Skeletal muscle satellite cell (primary cell): ENCODE measurements around the gene OCEL1.

Source experiments
- H3K27me3 ChIP-seq: 2 replicates; pipeline ENCODE4 v1.7.0; 2013; ENCODE audit warnings: low read length; ENCODE audit not compliant: control insufficient read depth, insufficient read depth
- H3K36me3 ChIP-seq: 2 replicates; pipeline ENCODE4 v1.7.0; 2013; ENCODE audit warnings: mild to moderate bottlenecking, control low read depth, low read length; ENCODE audit not compliant: insufficient read depth
- H3K4me1 ChIP-seq: 2 replicates; pipeline ENCODE4 v1.7.0; 2013; ENCODE audit warnings: low read length; ENCODE audit not compliant: control insufficient read depth, insufficient read depth
- H3K4me2 ChIP-seq: 2 replicates; pipeline ENCODE4 v1.7.0; 2013; ENCODE audit warnings: mild to moderate bottlenecking, low read length
- H3K4me3 ChIP-seq: 2 replicates; pipeline ENCODE4 v1.7.0; 2013; ENCODE audit warnings: low read length
- H3K9ac ChIP-seq: 2 replicates; pipeline ENCODE4 v1.7.0; 2013; ENCODE audit warnings: mild to moderate bottlenecking, low read depth, low read length, moderate library complexity
- H3K9me3 ChIP-seq: replicated peaks from 2 replicates; pipeline ENCODE4 v1.7.0; 2013; ENCODE audit warnings: mild to moderate bottlenecking, control low read depth, low read length

The OCEL1 gene

GRCh38 chr19:17235300-17235970 lies 9.4 kb downstream of the OCEL1 start:
- Histone ChIP-seq H3K4me1 (peaks cover 20% of the 10 kb centered on the region), H3K4me2 (peak overlapping the region; percentile 93), H3K4me3 (peak overlapping the region; percentile 77), H3K9me3 (no peaks in the 10 kb centered on the region), H3K9ac (peak overlapping the region; percentile 72), H3K27me3 (no peaks in the 10 kb centered on the region), H3K36me3 (peaks cover 45% of the 10 kb centered on the region)

GRCh38 chr19:17235971-17236777 lies 10.1 kb downstream of the OCEL1 start:
- peaks cover 40% of the 10 kb centered on the region for H3K36me3 ChIP-seq
- no peaks in the 10 kb centered on the region for H3K27me3 ChIP-seq
- peak overlapping the region; percentile 77 for H3K4me3 ChIP-seq
- H3K4me2 ChIP-seq, result peak overlapping the region; percentile 93
- H3K9me3 ChIP-seq, result no peaks in the 10 kb centered on the region
- peak overlapping the region; percentile 72 for H3K9ac ChIP-seq
- peaks cover 21% of the 10 kb centered on the region for H3K4me1 ChIP-seq

DNA sequence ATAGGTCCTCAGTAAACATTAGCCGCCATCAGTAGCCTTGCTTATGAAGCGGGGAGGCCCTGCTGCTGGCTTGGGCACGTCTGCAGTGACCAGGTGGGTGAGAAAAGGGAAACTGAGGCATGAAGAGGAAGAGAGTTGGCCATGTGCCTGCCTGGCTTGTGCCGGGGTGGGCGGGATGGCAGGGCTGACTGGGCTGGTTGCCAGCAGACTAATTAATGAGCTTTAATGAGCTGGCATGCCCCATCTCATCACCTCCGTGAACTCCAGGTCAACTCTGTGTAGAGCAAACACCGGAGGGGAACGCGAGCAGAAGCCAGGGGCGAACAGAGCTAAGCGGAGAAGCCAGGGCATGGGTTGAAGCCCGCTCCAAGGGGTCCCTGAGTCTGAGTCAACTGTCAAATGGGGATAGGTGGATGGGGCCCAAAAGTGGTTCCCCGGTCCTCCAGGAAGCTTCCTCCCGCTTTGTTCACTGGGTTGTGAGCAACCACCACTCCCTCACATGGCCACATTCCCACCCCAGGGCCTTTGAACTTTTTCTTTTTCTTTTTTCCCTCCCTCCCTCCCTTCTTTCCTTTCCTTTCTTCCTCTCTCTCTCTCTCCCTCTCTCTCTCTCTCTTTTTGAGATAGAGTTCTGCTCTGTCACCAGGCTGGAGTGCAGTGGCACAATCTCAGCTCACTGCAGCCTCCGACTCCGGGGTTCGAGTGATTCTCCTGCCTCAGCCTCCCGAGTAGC lies 11.0 kb downstream of the OCEL1 start:
- H3K4me1 ChIP-seq, result peaks cover 26% of the 10 kb centered on the region

DNA sequence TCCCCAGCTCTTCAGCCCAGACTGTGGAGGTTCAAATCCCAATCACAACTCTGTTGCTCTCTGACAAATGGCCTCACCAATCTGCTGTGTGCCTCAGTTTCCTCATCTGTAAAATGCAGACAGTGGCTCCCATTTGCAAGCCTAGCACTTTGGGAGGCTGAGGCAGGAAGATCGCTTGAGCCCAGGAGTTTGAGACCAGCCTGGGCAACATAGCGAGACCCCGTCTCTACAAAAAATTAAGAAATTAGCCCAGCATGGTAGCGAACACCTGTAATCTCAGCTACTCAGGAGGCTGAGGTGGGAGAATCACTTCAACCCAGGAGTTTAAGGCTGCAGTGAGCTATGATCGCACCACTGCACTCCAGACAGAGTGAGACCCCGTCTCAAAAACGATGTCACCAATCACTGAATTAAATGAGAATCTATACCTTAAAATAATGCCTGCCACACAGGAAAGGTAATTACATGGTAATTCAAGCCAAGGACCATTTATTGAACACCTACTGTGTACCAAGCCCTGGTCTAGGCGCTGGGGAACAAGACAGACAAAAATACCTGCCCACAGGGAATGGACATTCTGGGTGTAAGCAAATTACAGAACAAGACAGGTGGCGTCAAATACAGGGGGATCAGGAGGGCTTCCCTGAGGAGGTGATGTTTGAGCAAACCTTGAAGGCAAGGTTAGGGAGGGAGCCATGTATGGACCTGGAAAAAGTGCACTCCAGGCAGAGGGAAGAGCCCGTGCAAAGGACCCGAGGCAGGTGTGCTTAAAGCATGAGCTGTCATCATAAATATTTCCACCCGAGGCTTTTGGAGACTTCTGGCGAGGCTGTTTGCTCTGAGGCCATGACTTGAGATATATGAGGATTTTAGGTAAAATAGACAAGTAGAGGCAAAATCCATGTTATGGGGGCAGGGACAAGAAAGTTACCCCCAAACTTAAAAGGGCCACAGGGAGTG lies 12.0 kb downstream of the OCEL1 start:
- H3K9ac ChIP-seq, result no peak overlapping the region

More for the DNA sequence above, 11.0 kb downstream of the OCEL1 start:
- no peak overlapping the region for H3K4me2 ChIP-seq
- H3K9me3 ChIP-seq, result no peaks in the 10 kb centered on the region
- H3K4me3 ChIP-seq, result no peak overlapping the region
- no peak overlapping the region for H3K9ac ChIP-seq
- no peaks in the 10 kb centered on the region for H3K27me3 ChIP-seq
- H3K36me3 ChIP-seq, result peaks cover 33% of the 10 kb centered on the region

GRCh38 chr19:17240062-17240752 lies 14.2 kb downstream of the OCEL1 start:
- H3K4me1 ChIP-seq, result peaks cover 33% of the 10 kb centered on the region
- H3K9ac ChIP-seq, result no peak overlapping the region
- H3K27me3 ChIP-seq, result no peaks in the 10 kb centered on the region
- no peak overlapping the region for H3K4me2 ChIP-seq
- H3K4me3 ChIP-seq, result no peak overlapping the region
- H3K9me3 ChIP-seq, result no peaks in the 10 kb centered on the region
- peaks cover 22% of the 10 kb centered on the region for H3K36me3 ChIP-seq

More for the DNA sequence above, 12.0 kb downstream of the OCEL1 start:
- peaks cover 27% of the 10 kb centered on the region for H3K36me3 ChIP-seq
- H3K27me3 ChIP-seq, result no peaks in the 10 kb centered on the region
- peaks cover 35% of the 10 kb centered on the region for H3K4me1 ChIP-seq
- no peak overlapping the region for H3K4me3 ChIP-seq
- H3K4me2 ChIP-seq, result no peak overlapping the region
- H3K9me3 ChIP-seq, result no peaks in the 10 kb centered on the region

DNA sequence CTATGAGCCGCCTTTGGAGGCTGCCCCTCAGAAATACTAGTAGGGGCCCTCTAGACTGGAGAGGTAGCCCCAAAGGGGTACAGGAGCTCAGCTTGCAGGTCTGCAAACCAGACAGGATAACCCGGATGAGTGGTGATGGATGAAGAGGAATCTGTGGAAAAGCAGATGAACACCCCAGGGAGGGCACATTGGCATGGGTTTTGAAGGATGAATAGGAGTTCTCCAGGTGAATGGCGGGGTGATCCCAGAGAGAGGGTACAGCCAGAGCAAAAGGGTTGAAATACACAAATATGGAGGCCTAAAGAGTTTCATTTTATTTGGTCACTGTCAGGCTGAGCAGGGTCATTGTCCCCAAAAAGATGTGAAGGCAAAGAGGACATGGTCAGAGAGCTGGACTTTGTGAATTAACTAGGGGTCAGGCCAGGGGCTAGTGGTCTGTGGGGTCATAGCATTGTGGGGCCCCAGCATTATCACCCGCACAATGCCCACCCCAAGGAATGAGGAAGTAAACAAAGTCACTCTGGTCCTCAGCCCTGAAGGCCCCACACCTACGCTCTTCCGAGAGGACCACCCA lies 14.9 kb downstream of the OCEL1 start:
- Histone ChIP-seq H3K4me1 (peaks cover 27% of the 10 kb centered on the region), H3K27me3 (no peaks in the 10 kb centered on the region), H3K4me3 (no peak overlapping the region), H3K36me3 (peaks cover 22% of the 10 kb centered on the region), H3K9ac (no peak overlapping the region), H3K4me2 (no peak overlapping the region), H3K9me3 (no peaks in the 10 kb centered on the region)

DNA sequence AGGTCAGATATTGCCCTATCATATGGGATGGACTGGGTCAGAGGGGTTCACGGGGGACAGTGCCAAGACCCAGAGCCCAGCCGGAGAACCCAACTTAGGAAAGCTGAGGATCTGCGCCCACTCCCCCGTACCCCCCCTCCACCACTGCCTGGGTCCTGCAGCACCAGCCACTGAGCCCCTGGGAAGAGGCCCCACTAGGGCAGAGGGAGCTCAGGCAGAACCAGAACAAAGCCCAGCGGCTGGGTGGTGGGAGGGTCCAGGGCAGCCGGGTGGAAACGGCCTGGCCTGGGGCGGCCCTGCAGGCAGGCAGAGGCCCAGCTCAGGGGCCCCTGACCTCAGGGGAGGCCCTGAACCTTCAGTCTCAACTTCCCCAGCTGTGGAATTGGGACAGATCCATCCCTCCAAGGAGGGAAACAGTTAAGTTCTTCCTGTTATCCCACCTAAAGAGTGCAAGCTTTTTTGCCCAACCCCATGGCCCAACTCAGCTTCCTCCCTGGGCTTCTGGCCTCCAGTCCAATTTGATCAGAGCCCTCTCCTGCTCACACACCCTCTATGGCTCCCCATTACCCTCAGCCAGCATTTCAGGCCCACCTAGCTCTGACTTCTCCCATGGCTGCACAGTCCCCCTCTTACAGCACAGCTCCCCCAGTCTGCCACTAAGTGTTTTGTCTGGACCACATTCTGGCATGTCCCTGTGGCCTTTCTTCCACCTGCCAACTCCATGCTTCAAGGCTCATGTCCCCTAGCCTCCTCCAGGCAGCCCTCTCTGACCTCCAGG lies 16.6 kb downstream of the OCEL1 start:
- H3K36me3 ChIP-seq, result peaks cover 21% of the 10 kb centered on the region
- H3K4me3 ChIP-seq, result peak overlapping the region; percentile 96
- peaks cover 35% of the 10 kb centered on the region for H3K4me1 ChIP-seq
- H3K27me3 ChIP-seq, result no peaks in the 10 kb centered on the region
- no peak overlapping the region for H3K9ac ChIP-seq
- no peaks in the 10 kb centered on the region for H3K9me3 ChIP-seq
- H3K4me2 ChIP-seq, result peak overlapping the region; percentile 91

DNA sequence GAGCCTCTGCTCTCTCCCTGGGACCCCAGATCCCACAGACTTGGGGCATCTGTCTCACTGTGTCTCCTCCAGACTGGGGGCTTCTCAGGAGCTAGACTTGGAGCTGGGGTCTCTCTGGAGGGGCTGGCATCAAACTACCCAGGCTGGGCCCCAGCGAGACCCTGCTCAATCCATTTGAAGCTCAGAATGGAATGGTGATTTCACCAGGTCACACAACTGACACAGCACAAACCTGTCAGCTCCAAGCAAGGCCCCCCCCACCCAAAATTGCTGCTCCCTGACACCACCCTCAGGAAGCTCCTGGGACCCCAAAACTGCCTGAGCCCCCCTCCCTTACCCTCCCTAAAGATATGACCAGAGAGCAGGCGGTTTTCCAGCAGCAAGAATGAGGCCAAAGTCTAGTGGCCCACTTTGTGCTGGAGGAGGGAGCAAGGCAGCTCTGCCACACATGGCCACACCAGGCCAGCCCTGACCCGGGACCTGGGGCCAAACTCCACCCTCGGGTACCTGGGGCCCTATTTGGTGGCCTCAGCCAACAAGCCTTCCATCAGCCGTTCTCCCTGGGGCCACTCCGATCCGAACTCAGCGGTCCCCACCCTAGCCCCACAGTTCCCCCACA lies 17.3 kb downstream of the OCEL1 start:
- H3K9me3 ChIP-seq, result no peaks in the 10 kb centered on the region
- H3K4me1 ChIP-seq, result peaks cover 35% of the 10 kb centered on the region
- H3K9ac ChIP-seq, result peak overlapping the region; percentile 75
- H3K4me2 ChIP-seq, result peak overlapping the region; percentile 91
- peak overlapping the region; percentile 96 for H3K4me3 ChIP-seq
- H3K27me3 ChIP-seq, result no peaks in the 10 kb centered on the region
- H3K36me3 ChIP-seq, result peaks cover 14% of the 10 kb centered on the region

DNA sequence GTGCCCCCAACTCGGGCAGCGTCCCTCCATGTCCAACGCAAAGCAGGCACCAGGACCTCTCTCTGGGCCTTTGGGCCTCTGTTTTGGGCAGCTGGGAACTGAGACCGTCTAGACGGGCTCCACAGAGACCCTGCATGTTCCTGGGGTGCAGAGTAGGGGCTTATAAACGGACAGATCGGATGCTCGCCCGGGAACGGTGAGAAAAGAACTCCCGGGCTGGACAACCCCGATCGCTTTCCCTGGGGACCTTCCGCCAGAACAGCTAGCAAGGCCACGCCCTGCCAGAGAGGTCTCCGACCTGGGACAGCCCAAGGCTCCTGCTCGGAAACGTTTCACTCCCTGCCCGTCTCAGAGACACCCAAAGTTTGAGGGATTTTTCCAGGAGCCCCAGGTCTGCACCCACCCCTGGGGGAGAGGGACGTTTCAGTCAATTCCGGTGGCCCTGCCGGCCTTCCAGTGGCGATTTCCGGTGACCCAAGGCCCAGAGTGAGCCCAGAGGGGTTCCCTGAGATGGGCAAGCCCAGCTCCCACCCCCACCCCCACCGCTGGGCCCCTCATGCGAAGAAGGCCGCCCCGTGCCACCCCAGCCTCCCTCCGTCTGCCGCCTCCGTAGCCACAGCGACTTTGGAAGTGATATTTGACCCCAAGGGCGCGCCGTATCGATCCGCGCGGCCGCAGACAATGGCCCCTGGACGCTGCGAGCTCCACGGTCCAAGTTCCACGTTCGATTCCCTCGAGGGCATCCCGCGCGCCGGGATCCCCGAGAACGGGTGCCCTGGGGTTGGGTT lies 18.0 kb downstream of the OCEL1 start:
- Histone ChIP-seq H3K4me2 (peak overlapping the region; percentile 91), H3K9ac (peak overlapping the region; percentile 75), H3K4me3 (peak overlapping the region; percentile 96)

More for the DNA sequence above, 18.0 kb downstream of the OCEL1 start:
- H3K27me3 ChIP-seq, result no peaks in the 10 kb centered on the region
- H3K36me3 ChIP-seq, result peaks cover 10% of the 10 kb centered on the region
- no peaks in the 10 kb centered on the region for H3K9me3 ChIP-seq
- H3K4me1 ChIP-seq, result peaks cover 42% of the 10 kb centered on the region
